CD4-positive, alpha-beta T cell treated with Interleukin-17A for 4 hours (primary cell): ENCODE data around the gene OCSTAMP.

Experiments used
- DNase-seq: peaks from one replicate; pipeline ENCODE4 v3.0.0-alpha.2; 2020; ENCODE audit warnings: mixed read lengths

The OCSTAMP gene

GRCh38 chr20:46550461-46550860 lies at the start of gene OCSTAMP:
Gene OCSTAMP, minus strand, starts transcription at chr20:46550654. Its CDS starts 94 bp downstream, at chr20:46550560.
- DNase-seq: no peak

- no peak for DNase-seq
Measured at GRCh38 chr20:46599227-46599987, 49.0 kb upstream of the OCSTAMP start.

- DNase-seq: no peak
Measured at GRCh38 chr20:46595933-46596332, 45.5 kb upstream of the OCSTAMP start.

- no peak for DNase-seq
Measured at GRCh38 chr20:46594725-46595124, 44.3 kb upstream of the OCSTAMP start.

GRCh38 chr20:46592580-46593362 lies 42.3 kb upstream of the OCSTAMP start:
- no peak for DNase-seq

- DNase-seq: no peak
Measured at GRCh38 chr20:46590443-46590842, 40.0 kb upstream of the OCSTAMP start.

GRCh38 chr20:46588532-46589511 lies 38.4 kb upstream of the OCSTAMP start:
- no peak for DNase-seq

GRCh38 chr20:46587986-46588385 lies 37.5 kb upstream of the OCSTAMP start:
- DNase-seq: no peak

GRCh38 chr20:46586724-46587123 lies 36.3 kb upstream of the OCSTAMP start:
- DNase-seq: no peak

- DNase-seq: no peak
Measured at GRCh38 chr20:46584508-46584907, 34.1 kb upstream of the OCSTAMP start.

- no peak for DNase-seq
Measured at GRCh38 chr20:46583411-46584214, 33.2 kb upstream of the OCSTAMP start.

- no peak for DNase-seq
Measured at GRCh38 chr20:46582648-46583047, 32.2 kb upstream of the OCSTAMP start.

- DNase-seq: no peak
Measured at GRCh38 chr20:46581391-46581790, 30.9 kb upstream of the OCSTAMP start.

- no peak for DNase-seq
Measured at GRCh38 chr20:46580613-46581205, 30.3 kb upstream of the OCSTAMP start.

GRCh38 chr20:46578745-46579144 lies 28.3 kb upstream of the OCSTAMP start:
- DNase-seq: no peak

- no peak for DNase-seq
Measured at GRCh38 chr20:46576774-46577395, 26.4 kb upstream of the OCSTAMP start.

- no peak for DNase-seq
Measured at GRCh38 chr20:46575937-46576461, 25.5 kb upstream of the OCSTAMP start.

- no peak for DNase-seq
Measured at GRCh38 chr20:46575394-46575793, 24.9 kb upstream of the OCSTAMP start.

- DNase-seq: no peak
Measured at GRCh38 chr20:46573788-46574584, 23.5 kb upstream of the OCSTAMP start.

- no peak for DNase-seq
Measured at GRCh38 chr20:46573234-46573633, 22.8 kb upstream of the OCSTAMP start.
